Calu3 (cell line): ENCODE data around the gene FAAH. TPM values are rescaled to one million over a fixed set of nuclear protein-coding genes. Genes with fewer than 3 reads are reported as not detected.
"Not testable (repeated sequence)": the region's sequence is repeated elsewhere in the genome, so short reads cannot be mapped to it uniquely, and the experiment has no call there.

Source experiments
- Bru-seq: library from RNA; stranded (reverse); fragments of 400-500 nt; gene quantifications from one replicate; lab custom pipeline; 2021; lab: Mats Ljungman, UMichigan
- BruChase-seq, 2 experiments: library from RNA; stranded (reverse); fragments of 400-500 nt; gene quantifications; one replicate each; lab custom pipeline; 2021; lab: Mats Ljungman, UMichigan
- BruUV-seq: library from RNA; stranded (reverse); fragments of 400-500 nt; replicated peaks from 2 replicates; lab custom pipeline; 2021; lab: Mats Ljungman, UMichigan
- CTCF ChIA-PET: fragments of 300-600 bp; sonication (Branson Sonifier 250); formaldehyde crosslinking; loops from one replicate; lab custom pipeline; 2022; ENCODE audit warnings: antibody characterized with exemption; lab: Charles Lee
- DNase-seq: peaks from one replicate; pipeline ENCODE4 v3.0.0; 2022
- H3K27ac Mint-ChIP-seq: one replicate; pipeline ENCODE4 v1.8.0; 2022; ENCODE audit warnings: mixed read lengths; ENCODE audit not compliant: unreplicated experiment
- H3K27me3 Mint-ChIP-seq: one replicate; pipeline ENCODE4 v1.8.0; 2022; ENCODE audit warnings: mixed read lengths; ENCODE audit not compliant: unreplicated experiment
- H3K36me3 Mint-ChIP-seq: one replicate; pipeline ENCODE4 v1.8.0; 2022; ENCODE audit warnings: mild to moderate bottlenecking, moderate library complexity, mixed read lengths; ENCODE audit not compliant: insufficient read depth, unreplicated experiment
- H3K4me1 Mint-ChIP-seq: one replicate; pipeline ENCODE4 v1.8.0; 2022; ENCODE audit warnings: mild to moderate bottlenecking, low read depth, mixed read lengths; ENCODE audit not compliant: unreplicated experiment
- H3K4me3 Mint-ChIP-seq: one replicate; pipeline ENCODE4 v1.8.0; 2022; ENCODE audit warnings: mild to moderate bottlenecking, low read depth, moderate library complexity, mixed read lengths; ENCODE audit not compliant: unreplicated experiment
- H3K9me3 Mint-ChIP-seq: one replicate; pipeline ENCODE4 v1.8.0; 2022; ENCODE audit warnings: low read depth, mixed read lengths; ENCODE audit not compliant: unreplicated experiment
- intact Hi-C: fragments of 100-400 bp; cut with micrococcal nuclease; formaldehyde crosslinking; loops from one replicate; pipeline ENCODE4 v1.10.0; 2022; ENCODE audit not compliant: unreplicated experiment
- long read RNA-seq: library from polyadenylated mRNA; stranded (forward); transcript quantifications from one replicate; pipeline ENCODE4 v2.0.0, GENCODE V29; 2022
- total RNA-seq: library from RNA; stranded (reverse); gene quantifications from 2 replicates; pipeline ENCODE4 v1.2.3, GENCODE V29; 2022
- TF ChIP-seq, protein P1 (sequence below): fragments of 200-600 bp; IDR thresholded peaks from one replicate; pipeline ENCODE4 v1.8.0; 2022; ENCODE audit warnings: antibody characterized with exemption; ENCODE audit not compliant: unreplicated experiment

The FAAH gene
- total RNA-seq (31.4 and 34.2 TPM in 2 replicates), Bru-seq, nascent RNA (percentile 52 among the genes with signal in this experiment), BruChase-seq, experiment 1, labeled RNA remaining after a 6-hour chase (percentile 70 among the genes with signal in this experiment), BruChase-seq, experiment 2, labeled RNA remaining after a 2-hour chase (percentile 69 among the genes with signal in this experiment)
- long read RNA-seq, transcript FAAH-201 (15 exons, 2,094 nt): major isoform, 18 of 42 reads
- long read RNA-seq, partial matches to known transcripts: 3 of 42 reads
- long read RNA-seq, other reads (novel, unspliced or antisense): 21 of 42 reads

DNA sequence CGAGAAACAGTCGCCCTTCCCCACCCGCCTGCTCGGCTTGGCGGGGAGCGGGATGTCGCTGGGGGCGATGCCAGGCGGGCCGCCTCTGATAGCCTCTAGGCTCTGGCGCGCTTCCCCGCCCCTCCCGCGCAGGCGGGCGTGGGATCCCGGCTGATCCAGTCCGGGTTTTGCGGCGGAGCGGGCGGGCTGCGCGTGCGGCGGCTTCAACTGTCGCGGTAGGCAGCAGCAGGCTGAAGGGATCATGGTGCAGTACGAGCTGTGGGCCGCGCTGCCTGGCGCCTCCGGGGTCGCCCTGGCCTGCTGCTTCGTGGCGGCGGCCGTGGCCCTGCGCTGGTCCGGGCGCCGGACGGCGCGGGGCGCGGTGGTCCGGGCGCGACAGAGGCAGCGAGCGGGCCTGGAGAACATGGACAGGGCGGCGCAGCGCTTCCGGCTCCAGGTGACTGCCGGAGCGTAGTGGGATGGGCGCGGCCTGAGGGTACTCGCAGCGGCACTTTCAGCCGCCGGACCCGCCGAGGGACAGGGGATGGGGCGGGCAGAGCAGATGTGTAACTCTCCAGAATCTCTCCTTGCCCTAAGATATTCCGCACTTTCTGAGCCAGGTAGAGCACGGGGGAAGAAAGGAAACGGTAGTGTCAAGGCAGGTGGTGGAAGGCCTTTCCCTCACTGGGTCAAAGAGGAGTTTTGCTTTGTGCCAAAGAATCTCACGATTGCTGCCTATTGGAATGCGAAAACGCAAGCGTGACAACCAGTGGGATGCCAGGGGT is at the start of gene FAAH:
FAAH (plus strand) TSS at position 210 of the 764 bp plus-strand sequence; CDS start at position 242, 32 bp downstream.
- peak; percentile 88 for DNase-seq
- peaks cover 18% of the 10 kb centered on the region for H3K36me3 Mint-ChIP-seq
- BruUV-seq: no TSS peak

DNA sequence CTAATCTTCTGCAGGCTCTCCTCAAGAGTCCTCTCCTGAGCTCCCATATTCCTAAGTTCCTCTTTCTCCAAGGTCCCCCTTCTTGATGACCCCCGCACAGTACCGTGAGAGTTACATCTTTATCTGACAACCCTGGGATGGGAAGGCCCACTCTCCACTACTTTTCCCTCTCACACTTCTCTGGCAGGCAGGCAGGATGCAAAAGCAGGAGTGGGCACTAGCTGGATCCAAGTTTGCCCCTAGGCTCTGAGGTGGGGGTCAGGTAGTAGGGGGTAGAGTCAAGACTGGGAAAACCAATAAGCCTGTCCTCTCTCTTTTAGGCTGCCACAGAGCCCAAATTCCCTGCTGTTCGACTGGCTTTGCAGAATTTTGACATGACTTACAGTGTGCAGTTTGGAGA is 49.6 kb upstream of the FAAH start:
- no TSS peak for BruUV-seq
- H3K9me3 Mint-ChIP-seq: no peaks in the 10 kb centered on the region

More for the DNA sequence above, at the start of gene FAAH:
- H3K9me3 Mint-ChIP-seq: peaks cover 8% of the 10 kb centered on the region
- H3K27me3 Mint-ChIP-seq: no peaks in the 10 kb centered on the region
- intact Hi-C loops: no loop called here
- TF ChIP-seq, protein P1, sequence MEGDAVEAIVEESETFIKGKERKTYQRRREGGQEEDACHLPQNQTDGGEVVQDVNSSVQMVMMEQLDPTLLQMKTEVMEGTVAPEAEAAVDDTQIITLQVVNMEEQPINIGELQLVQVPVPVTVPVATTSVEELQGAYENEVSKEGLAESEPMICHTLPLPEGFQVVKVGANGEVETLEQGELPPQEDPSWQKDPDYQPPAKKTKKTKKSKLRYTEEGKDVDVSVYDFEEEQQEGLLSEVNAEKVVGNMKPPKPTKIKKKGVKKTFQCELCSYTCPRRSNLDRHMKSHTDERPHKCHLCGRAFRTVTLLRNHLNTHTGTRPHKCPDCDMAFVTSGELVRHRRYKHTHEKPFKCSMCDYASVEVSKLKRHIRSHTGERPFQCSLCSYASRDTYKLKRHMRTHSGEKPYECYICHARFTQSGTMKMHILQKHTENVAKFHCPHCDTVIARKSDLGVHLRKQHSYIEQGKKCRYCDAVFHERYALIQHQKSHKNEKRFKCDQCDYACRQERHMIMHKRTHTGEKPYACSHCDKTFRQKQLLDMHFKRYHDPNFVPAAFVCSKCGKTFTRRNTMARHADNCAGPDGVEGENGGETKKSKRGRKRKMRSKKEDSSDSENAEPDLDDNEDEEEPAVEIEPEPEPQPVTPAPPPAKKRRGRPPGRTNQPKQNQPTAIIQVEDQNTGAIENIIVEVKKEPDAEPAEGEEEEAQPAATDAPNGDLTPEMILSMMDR: no peak
- peak within 1 kb of the TSS; percentile 34 for H3K27ac Mint-ChIP-seq
- H3K4me3 Mint-ChIP-seq: peak within 1 kb of the TSS; percentile 86
- CTCF ChIA-PET: interaction anchor here (0.6 kb wide), 1 partner anchor 267 kb away, joined by 4 read pairs; no protein-coding TSS in a partner anchor
- peaks cover 27% of the 10 kb centered on the region for H3K4me1 Mint-ChIP-seq

DNA sequence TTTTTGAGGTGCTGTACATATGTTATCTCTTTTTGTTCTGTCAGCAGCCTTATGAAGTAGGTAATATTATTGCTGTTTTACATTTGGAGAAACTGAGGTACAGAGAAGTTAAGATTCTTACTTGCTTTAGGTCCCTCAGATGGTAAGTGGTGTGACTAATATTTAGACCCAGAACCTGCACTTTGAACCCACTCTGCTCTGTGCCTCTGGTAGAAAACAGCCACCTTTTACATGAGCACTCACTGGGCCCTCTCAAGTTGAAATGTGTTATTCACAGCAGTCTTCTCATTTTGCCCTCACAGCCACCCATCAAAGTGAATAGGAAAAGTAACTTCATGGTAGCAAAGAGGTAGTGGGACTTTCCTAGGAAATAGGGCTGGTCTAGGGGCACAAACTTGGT is 48.8 kb upstream of the FAAH start:
- peaks cover 59% of the 10 kb centered on the region for H3K36me3 Mint-ChIP-seq
- H3K4me1 Mint-ChIP-seq: peaks cover 34% of the 10 kb centered on the region
- no peak for DNase-seq
- H3K27me3 Mint-ChIP-seq: no peaks in the 10 kb centered on the region
- CTCF ChIA-PET: no interaction called here
- TF ChIP-seq, protein P1: no peak
- no peaks in the 10 kb centered on the region for H3K9me3 Mint-ChIP-seq
- BruUV-seq: no TSS peak
- no peak overlapping the region for H3K27ac Mint-ChIP-seq
- no peak overlapping the region for H3K4me3 Mint-ChIP-seq
- intact Hi-C loops: loop anchor here (5.0 kb wide), 3 partner anchors 43 to 308 kb away; partner anchors contain the start of genes LRRC41 and UQCRH

More for the DNA sequence above, 49.6 kb upstream of the FAAH start:
- no peak overlapping the region for H3K4me3 Mint-ChIP-seq
- peaks cover 38% of the 10 kb centered on the region for H3K4me1 Mint-ChIP-seq
- no peaks in the 10 kb centered on the region for H3K27me3 Mint-ChIP-seq
- TF ChIP-seq, protein P1: no peak
- no peak for DNase-seq
- intact Hi-C loops: no loop called here
- H3K27ac Mint-ChIP-seq: no peak overlapping the region
- CTCF ChIA-PET: interaction anchor here (1.4 kb wide), 1 partner anchor 11 kb away, joined by 4 read pairs; no protein-coding TSS in a partner anchor
- H3K36me3 Mint-ChIP-seq: peaks cover 58% of the 10 kb centered on the region

DNA sequence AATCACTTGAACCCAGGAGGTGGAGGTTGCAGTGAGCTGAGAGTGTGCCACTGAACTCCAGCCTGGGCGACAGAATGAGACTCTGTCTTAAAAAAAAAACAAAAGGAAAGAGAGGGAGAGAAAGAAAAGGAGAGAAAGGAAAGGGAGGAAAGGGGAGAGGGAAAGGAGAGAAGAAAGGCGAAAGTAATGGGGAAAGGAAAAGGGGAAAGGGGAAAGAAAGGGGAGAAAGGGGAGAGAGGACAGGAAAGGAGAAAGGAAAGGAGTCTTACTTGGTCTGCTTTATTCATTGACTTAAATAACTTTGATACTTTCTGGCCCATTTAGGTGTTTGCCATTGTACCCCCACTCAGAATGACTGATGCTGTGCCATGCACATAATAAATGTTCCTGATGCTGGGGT is 41.8 kb upstream of the FAAH start:
- CTCF ChIA-PET: interaction anchor here (0.6 to 0.7 kb wide), 2 partner anchors 128 to 313 kb away, joined by 5 read pairs; no protein-coding TSS in a partner anchor
- intact Hi-C loops: no loop called here
- peaks cover 8% of the 10 kb centered on the region for H3K4me1 Mint-ChIP-seq
- no peak for DNase-seq
- TF ChIP-seq, protein P1: no peak
- H3K36me3 Mint-ChIP-seq: peaks cover 63% of the 10 kb centered on the region
- no peak overlapping the region for H3K27ac Mint-ChIP-seq
- H3K4me3 Mint-ChIP-seq: no peak overlapping the region
- no peaks in the 10 kb centered on the region for H3K27me3 Mint-ChIP-seq
- BruUV-seq: no TSS peak
- no peaks in the 10 kb centered on the region for H3K9me3 Mint-ChIP-seq

DNA sequence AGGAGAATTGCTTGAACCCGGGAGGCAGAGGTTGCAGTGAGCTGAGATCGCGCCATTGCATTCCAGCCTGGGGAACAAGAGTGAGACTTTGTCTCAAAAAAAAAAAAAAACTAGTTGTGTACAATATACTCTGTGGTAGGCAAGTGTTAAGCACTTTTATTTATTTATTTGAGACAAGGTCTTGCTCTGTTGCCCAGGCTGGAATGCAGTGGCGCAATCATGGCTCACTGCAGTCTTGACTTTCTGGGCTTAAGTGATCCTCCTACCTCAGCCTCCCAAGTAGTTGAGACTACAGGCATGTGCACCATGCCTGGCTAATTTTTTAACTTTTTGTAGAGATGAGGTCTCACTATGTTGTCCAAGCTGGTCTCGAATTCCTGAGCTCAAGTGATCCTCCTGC is 38.2 kb upstream of the FAAH start:
- H3K27me3 Mint-ChIP-seq, H3K4me1 Mint-ChIP-seq, H3K27ac Mint-ChIP-seq, BruUV-seq, CTCF ChIA-PET, H3K9me3 Mint-ChIP-seq, intact Hi-C loops, DNase-seq, H3K4me3 Mint-ChIP-seq: not testable (repeated sequence)
- H3K36me3 Mint-ChIP-seq: peaks cover 55% of the 10 kb centered on the region
